Liver (tissue), 3 donors: ENCODE measurements around the gene MAGEC3.
"Not testable (repeated sequence)": the region's sequence is repeated elsewhere in the genome, so short reads cannot be mapped to it uniquely, and the experiment has no call there.

Source experiments
- ATF3 ChIP-seq: IDR thresholded peaks from 2 replicates; pipeline ENCODE4 v1.6.1; 2016; ENCODE audit warnings: antibody characterized with exemption
- CTCF ChIP-seq: fragments of 150-350 bp; IDR thresholded peaks from 2 replicates; pipeline ENCODE4 v1.5.1; 2017; ENCODE audit warnings: improper control_type of control experiment, low read depth, low read length; ENCODE audit not compliant: missing input control
- GABPA ChIP-seq, 2 donors: IDR thresholded peaks in 1 of 2; conservative IDR thresholded peaks in 1 of 2; 2 replicates each; pipeline ENCODE4 v1.6.1; 2016; ENCODE audit warnings: antibody characterized with exemption in 2 of 2, mild to moderate bottlenecking in 1 of 2, moderate library complexity in 1 of 2
- MAX ChIP-seq: IDR thresholded peaks from 2 replicates; pipeline ENCODE4 v1.6.1; 2016; ENCODE audit warnings: antibody characterized with exemption
- RAD21 ChIP-seq, 2 donors: IDR thresholded peaks; 2 replicates each; pipeline ENCODE4 v1.6.1; 2016; ENCODE audit warnings: antibody characterized with exemption in 2 of 2, mild to moderate bottlenecking in 2 of 2
- REST ChIP-seq: IDR thresholded peaks from 2 replicates; pipeline ENCODE4 v1.6.1; 2016; ENCODE audit warnings: antibody characterized with exemption, mild to moderate bottlenecking
- SP1 ChIP-seq: IDR thresholded peaks from 2 replicates; pipeline ENCODE4 v1.6.1; 2018; ENCODE audit warnings: antibody characterized with exemption, mild to moderate bottlenecking
- TAF1 ChIP-seq: conservative IDR thresholded peaks from 2 replicates; pipeline ENCODE4 v1.6.1; 2016; ENCODE audit warnings: antibody characterized with exemption, mild to moderate bottlenecking
- ZBTB33 ChIP-seq: IDR thresholded peaks from 2 replicates; pipeline ENCODE4 v1.6.1; 2016; ENCODE audit warnings: antibody characterized with exemption
- donor health status: healthy.
- donor health status: healthy.

GRCh38 chrX:141888811-141889210, 50.7 kb downstream of the MAGEC3 start:
- TF ChIP-seq ATF3; CTCF; RAD21 (IDR thresholded peaks at IDR 0.05); TAF1; SP1; MAX; REST; ZBTB33; GABPA (IDR thresholded peaks at IDR 0.05 in 1 of 2, conservative IDR thresholded peaks at IDR 0.05 in 1 of 2): not testable (repeated sequence)
